Stimulated activated memory B cell treated with anti-CD40 and anti-IgM and Interleukin-4, amounts not matched to agents 10 μg/mL and 1 μg/mL and 100 μg/mL, for 72 hours (primary cell): ENCODE results near the gene ACTL7A.

Source experiments
- ATAC-seq: fragments of 150-1000 bp; cut with Tn5 transposase; 2 replicates; pipeline ENCODE4 v1.10.0; 2021
- H3K27ac Mint-ChIP-seq: one replicate; pipeline ENCODE4 v1.8.0; 2022; ENCODE audit warnings: mild to moderate bottlenecking, mixed read lengths
- H3K27me3 Mint-ChIP-seq: one replicate; pipeline ENCODE4 v1.8.0; 2022; ENCODE audit warnings: mixed read lengths
- H3K36me3 Mint-ChIP-seq: one replicate; pipeline ENCODE4 v1.8.0; 2022; ENCODE audit warnings: mixed read lengths
- H3K4me1 Mint-ChIP-seq: one replicate; pipeline ENCODE4 v1.8.0; 2022; ENCODE audit warnings: mixed read lengths
- H3K4me3 Mint-ChIP-seq: one replicate; pipeline ENCODE4 v1.8.0; 2022; ENCODE audit warnings: mild to moderate bottlenecking, moderate library complexity, mixed read lengths
- H3K9me3 Mint-ChIP-seq: one replicate; pipeline ENCODE4 v1.8.0; 2022; ENCODE audit warnings: mixed read lengths

ACTL7A gene

DNA sequence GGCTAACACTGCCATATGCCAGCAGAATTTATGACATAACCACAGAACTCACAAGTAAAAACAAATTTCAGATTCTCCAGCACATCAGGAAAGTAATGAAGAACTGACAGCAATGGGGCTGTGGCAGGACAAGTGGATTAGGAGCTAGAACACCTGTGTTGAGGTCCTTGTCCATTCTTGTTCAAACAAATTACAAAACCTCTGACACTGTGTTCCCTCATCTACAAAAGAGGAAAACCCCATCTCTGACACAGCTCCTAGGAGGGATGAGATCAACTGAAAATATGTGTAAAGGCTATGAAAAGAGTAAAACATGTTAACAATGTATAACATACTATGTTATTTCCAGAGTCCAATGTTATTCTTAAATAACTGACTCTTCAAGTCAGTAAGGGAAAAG lies 48.3 kb downstream of the ACTL7A start:
- H3K4me1 Mint-ChIP-seq, result no peaks in the 10 kb centered on the region
- no peaks in the 10 kb centered on the region for H3K9me3 Mint-ChIP-seq
- H3K4me3 Mint-ChIP-seq, result no peak overlapping the region
- H3K27me3 Mint-ChIP-seq, result no peaks in the 10 kb centered on the region
- H3K27ac Mint-ChIP-seq, result no peak overlapping the region
- ATAC-seq, result no peak
- peaks cover 65% of the 10 kb centered on the region for H3K36me3 Mint-ChIP-seq

DNA sequence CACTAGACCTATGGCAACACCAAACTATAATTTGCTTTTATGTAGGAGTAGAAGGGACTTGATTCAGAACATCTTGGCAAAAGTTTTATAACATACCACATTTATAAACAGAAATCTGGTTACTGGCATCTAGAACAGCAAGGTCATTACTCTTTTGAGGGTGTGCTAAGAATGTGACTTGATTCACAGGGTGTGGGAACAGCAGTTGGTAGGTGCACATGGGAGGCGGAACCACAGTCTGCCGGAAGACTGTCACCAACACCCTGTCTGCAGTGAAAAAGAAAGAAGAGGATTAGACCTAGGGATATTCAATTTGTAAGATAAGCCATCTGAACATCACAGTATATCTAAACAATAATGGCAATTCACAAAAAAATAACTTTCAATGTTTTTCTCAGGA lies 48.8 kb downstream of the ACTL7A start:
- H3K36me3 Mint-ChIP-seq, result peaks cover 68% of the 10 kb centered on the region
- no peaks in the 10 kb centered on the region for H3K9me3 Mint-ChIP-seq
- no peaks in the 10 kb centered on the region for H3K27me3 Mint-ChIP-seq
- H3K4me1 Mint-ChIP-seq, result no peaks in the 10 kb centered on the region
- H3K4me3 Mint-ChIP-seq, result no peak overlapping the region
- ATAC-seq, result no peak
- no peak overlapping the region for H3K27ac Mint-ChIP-seq

DNA sequence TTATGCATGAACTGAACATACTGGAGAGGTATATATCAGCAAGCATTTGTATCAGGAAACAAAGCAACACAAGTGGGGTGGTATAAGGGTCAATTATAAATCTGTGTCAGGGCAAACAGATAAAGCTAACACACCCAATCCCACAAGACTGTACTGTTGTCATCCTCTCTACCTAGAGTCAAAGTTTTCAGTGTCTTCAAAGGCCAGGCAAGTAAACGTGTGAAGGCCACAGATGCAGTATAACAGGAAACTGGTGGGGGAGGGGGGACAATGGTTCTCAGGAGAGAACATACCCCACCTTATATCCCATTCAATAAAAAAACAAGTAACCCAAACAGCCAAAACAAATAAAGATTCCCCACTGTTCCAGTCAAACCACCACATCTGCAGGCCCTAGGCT lies 49.8 kb downstream of the ACTL7A start:
- Mint-ChIP-seq H3K27me3 (no peaks in the 10 kb centered on the region), H3K9me3 (no peaks in the 10 kb centered on the region), H3K4me1 (no peaks in the 10 kb centered on the region), H3K27ac (no peak overlapping the region), H3K36me3 (peaks cover 63% of the 10 kb centered on the region), H3K4me3 (no peak overlapping the region)
- no peak for ATAC-seq
